DOHH2 (cell line): Measurements from ENCODE around the gene PRR15.
"Not testable (repeated sequence)": the region's sequence is repeated elsewhere in the genome, so short reads cannot be mapped to it uniquely, and the experiment has no call there.

Experiments
- H3F3A ChIP-seq: fragments of 200-600 bp; sonication (generic), shearing (Covaris generic); 2 replicates; pipeline ENCODE4 v1.6.0; 2016; ENCODE audit warnings: antibody characterized with exemption, mild to moderate bottlenecking; ENCODE audit not compliant: control insufficient read depth, insufficient read depth
- H3K27ac ChIP-seq: fragments of 200-600 bp; sonication (generic); 2 replicates; pipeline ENCODE4 v1.5.1; 2014; ENCODE audit warnings: low read depth, mild to moderate bottlenecking, low read length, moderate library complexity
- H3K27me3 ChIP-seq: fragments of 200-600 bp; sonication (generic); 2 replicates; pipeline ENCODE4 v1.6.1; 2014; ENCODE audit warnings: mild to moderate bottlenecking, low read length, mixed read lengths; ENCODE audit not compliant: control insufficient read depth
- H3K36me3 ChIP-seq: fragments of 200-600 bp; sonication (generic); 2 replicates; pipeline ENCODE4 v1.6.1; 2014; ENCODE audit warnings: mild to moderate bottlenecking, low read length, moderate library complexity, mixed read lengths; ENCODE audit not compliant: control insufficient read depth
- H3K4me1 ChIP-seq: fragments of 200-600 bp; sonication (generic); 2 replicates; pipeline ENCODE4 v1.6.1; 2014; ENCODE audit warnings: mild to moderate bottlenecking, low read length, mixed read lengths; ENCODE audit not compliant: control insufficient read depth
- H3K4me2 ChIP-seq: fragments of 200-600 bp; sonication (generic); 2 replicates; pipeline ENCODE4 v1.6.0; 2014; ENCODE audit warnings: mild to moderate bottlenecking, low read length, moderate library complexity
- H3K4me3 ChIP-seq: fragments of 200-600 bp; sonication (generic); 2 replicates; pipeline ENCODE4 v1.5.1; 2014; ENCODE audit warnings: mild to moderate bottlenecking, low read length, mixed read lengths
- H3K79me2 ChIP-seq: fragments of 200-600 bp; sonication (generic); 2 replicates; pipeline ENCODE4 v1.6.1; 2014; ENCODE audit warnings: mild to moderate bottlenecking, low read length, mixed read lengths; ENCODE audit not compliant: control insufficient read depth
- H3K9me2 ChIP-seq: fragments of 200-600 bp; sonication (generic); replicated peaks from 2 replicates; pipeline ENCODE4 v1.6.1; 2014; ENCODE audit warnings: mild to moderate bottlenecking, low read length, mixed read lengths; ENCODE audit not compliant: control insufficient read depth
- H3K9me3 ChIP-seq: fragments of 200-600 bp; sonication (generic); 2 replicates; pipeline ENCODE4 v1.6.1; 2014; ENCODE audit warnings: antibody characterized with exemption, low read length, mixed read lengths; ENCODE audit not compliant: control insufficient read depth, insufficient read depth
- H4K20me1 ChIP-seq: fragments of 200-600 bp; sonication (generic); 2 replicates; pipeline ENCODE4 v1.6.0; 2014; ENCODE audit warnings: low read depth, mild to moderate bottlenecking, antibody characterized with exemption, low read length, moderate library complexity; ENCODE audit not compliant: control insufficient read depth, insufficient read depth
- CTCF ChIP-seq: fragments of 200-600 bp; sonication (generic); IDR thresholded peaks from one replicate; pipeline ENCODE4 v1.5.1; 2014; ENCODE audit warnings: antibody characterized with exemption, mild to moderate bottlenecking, low read depth, low read length; ENCODE audit not compliant: poor library complexity, severe bottlenecking
- EZH2phosphoT487 ChIP-seq: fragments of 200-600 bp; sonication (generic); IDR thresholded peaks from 2 replicates; pipeline ENCODE4 v1.6.1; 2017; ENCODE audit warnings: borderline replicate concordance, mild to moderate bottlenecking, antibody characterized with exemption, low read length, moderate library complexity, mixed read lengths

The PRR15 gene

GRCh38 chr7:29523728-29524127 is 39.9 kb upstream of the PRR15 start:
- H4K20me1 ChIP-seq, result no peaks in the 10 kb centered on the region
- H3F3A ChIP-seq, result no peaks in the 10 kb centered on the region
- no peaks in the 10 kb centered on the region for H3K4me1 ChIP-seq
- H3K4me3 ChIP-seq, result no peak overlapping the region
- no peak overlapping the region for H3K27ac ChIP-seq
- TF ChIP-seq CTCF (no peak), EZH2phosphoT487 (no peak)
- H3K9me2 ChIP-seq, result no peaks in the 10 kb centered on the region
- 0 out of 2 replicates have a peak, but pooled peaks cover 4% of the 10 kb centered on the region for H3K27me3 ChIP-seq
- no peak overlapping the region for H3K4me2 ChIP-seq
- H3K36me3 ChIP-seq, result no peaks in the 10 kb centered on the region
- H3K79me2 ChIP-seq, result no peaks in the 10 kb centered on the region
- no peaks in the 10 kb centered on the region for H3K9me3 ChIP-seq

GRCh38 chr7:29527505-29528108 is 36.0 kb upstream of the PRR15 start:
- Histone ChIP-seq H3K9me3 (no peaks in the 10 kb centered on the region), H3K9me2 (no peaks in the 10 kb centered on the region), H3K27me3 (0 out of 2 replicates have a peak, but pooled peaks cover 4% of the 10 kb centered on the region), H3K36me3 (no peaks in the 10 kb centered on the region), H3K4me3 (no peak overlapping the region), H3K4me1 (no peaks in the 10 kb centered on the region), H3K79me2 (no peaks in the 10 kb centered on the region), H3F3A (no peaks in the 10 kb centered on the region), H4K20me1 (no peaks in the 10 kb centered on the region), H3K4me2 (no peak overlapping the region), H3K27ac (no peak overlapping the region)
- TF ChIP-seq EZH2phosphoT487, result no peak
- no peak for TF ChIP-seq CTCF

GRCh38 chr7:29528526-29528925 is 35.1 kb upstream of the PRR15 start:
- H3K27ac ChIP-seq, H3K79me2 ChIP-seq, H3K9me2 ChIP-seq, H3K4me3 ChIP-seq, H3K27me3 ChIP-seq, H3F3A ChIP-seq, H3K9me3 ChIP-seq, H4K20me1 ChIP-seq, H3K36me3 ChIP-seq, H3K4me1 ChIP-seq, H3K4me2 ChIP-seq: not testable (repeated sequence)

- no peak for TF ChIP-seq EZH2phosphoT487
- no peak for TF ChIP-seq CTCF
- H4K20me1 ChIP-seq, result no peaks in the 10 kb centered on the region
- no peaks in the 10 kb centered on the region; the same call in 1 of the 2 replicates for H3K9me2 ChIP-seq
- no peaks in the 10 kb centered on the region for H3K4me1 ChIP-seq
- no peaks in the 10 kb centered on the region for H3K27me3 ChIP-seq
- no peaks in the 10 kb centered on the region for H3K79me2 ChIP-seq
- H3K4me2 ChIP-seq, result no peak overlapping the region
- no peaks in the 10 kb centered on the region for H3F3A ChIP-seq
- H3K36me3 ChIP-seq, result no peaks in the 10 kb centered on the region
- no peak overlapping the region for H3K4me3 ChIP-seq
- H3K9me3 ChIP-seq, result peaks cover 5% of the 10 kb centered on the region; the same call in 1 of the 2 replicates
- no peak overlapping the region for H3K27ac ChIP-seq
These were observed 25.2 kb upstream of the PRR15 start for GRCh38 chr7:29538389-29538788.
